Fibroblast of upper back skin (primary cell): ENCODE results near the gene MELTF.

ENCODE experiments used
- DNase-seq: peaks from one replicate; pipeline ENCODE4 v3.0.0-alpha.2; 2013

Gene MELTF

DNA sequence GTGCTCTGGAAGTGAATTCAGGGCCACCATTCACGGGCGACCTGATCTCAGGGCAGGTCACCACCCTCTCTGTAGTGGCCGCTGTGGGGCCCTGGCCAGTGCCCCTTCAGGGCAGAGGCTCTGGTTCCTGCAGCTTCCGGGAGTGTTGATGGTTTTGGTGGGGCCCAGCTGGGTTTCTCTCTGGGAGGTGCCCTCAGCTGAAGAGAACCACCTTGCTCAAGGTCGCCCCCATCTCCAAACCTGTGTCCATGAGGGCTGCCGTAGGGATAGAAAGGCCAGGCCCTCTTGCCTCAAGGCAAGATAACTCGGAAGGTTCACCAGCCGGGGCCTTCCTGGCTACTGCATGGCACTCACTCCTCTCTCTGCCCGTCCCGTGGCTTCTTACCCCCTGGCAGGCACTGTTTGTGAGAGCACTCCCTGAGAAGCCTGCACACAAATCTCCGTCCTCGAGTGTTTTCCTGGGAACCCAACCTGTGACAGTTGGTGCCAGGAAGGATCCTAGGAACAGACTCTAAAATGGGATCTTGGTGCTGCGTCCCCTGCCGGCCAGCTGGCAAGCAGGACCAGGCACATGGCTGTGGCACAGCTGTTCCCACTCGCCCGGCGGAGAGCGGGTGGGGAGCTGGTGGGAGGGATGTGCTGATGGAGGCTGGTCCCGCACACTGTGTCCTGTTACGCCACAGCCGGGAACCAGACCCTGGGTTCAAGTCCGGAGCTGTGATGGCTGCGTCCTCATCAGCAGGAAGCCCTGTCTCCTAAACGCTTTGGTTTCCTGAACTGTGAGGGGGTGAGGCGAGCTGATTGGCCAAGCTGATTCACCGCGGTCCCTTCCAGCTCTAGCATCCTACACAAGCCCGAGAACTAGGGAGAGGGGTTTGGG, 37.8 kb downstream of the MELTF start:
- no peak for DNase-seq

DNA sequence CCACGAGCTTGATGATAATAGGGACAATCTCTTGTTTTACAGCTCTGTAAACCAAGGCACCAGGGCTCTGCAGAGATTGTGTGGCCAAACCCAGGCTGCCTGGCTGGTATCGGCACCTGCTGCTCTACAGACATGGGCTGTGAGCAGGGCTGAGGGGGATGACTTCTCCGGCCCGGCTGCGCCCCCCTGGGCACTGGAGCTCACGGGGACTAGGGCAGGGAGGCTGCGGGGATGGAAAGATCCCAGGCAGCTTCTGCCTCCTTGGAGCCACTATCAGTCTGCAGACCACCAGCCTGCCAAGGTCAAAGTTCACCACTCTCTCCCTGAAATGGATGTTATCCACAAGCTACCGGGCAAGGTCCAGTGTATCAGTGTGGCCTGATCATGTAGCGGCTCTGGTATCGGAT, 39.0 kb downstream of the MELTF start:
- no peak for DNase-seq

DNA sequence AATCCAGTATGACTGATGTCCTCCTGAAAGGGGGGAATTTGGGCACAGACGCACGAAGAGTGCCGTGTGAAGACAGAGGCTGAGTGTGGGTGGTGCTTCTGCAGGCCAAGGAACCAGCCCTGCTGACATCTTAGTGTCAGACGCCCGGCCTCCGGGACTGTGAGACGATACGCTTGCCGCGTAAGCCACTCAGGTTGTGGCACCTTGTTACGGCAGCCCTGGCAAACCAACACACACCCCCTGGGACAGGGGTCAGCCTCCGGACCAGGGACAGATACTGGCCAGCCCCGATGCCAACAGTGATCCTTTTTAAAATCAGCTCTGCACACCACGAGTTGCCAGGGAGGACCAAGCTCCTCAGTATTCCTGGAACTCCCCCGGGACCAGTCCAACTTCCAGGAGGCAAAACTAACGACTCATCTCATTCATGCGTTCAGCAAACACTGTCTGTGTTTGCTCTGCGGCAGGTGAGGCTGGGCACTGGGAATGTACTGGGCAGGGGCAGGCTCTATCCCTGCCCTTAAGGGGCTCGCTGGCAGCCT, 39.8 kb downstream of the MELTF start:
- peak; percentile 9 for DNase-seq

DNA sequence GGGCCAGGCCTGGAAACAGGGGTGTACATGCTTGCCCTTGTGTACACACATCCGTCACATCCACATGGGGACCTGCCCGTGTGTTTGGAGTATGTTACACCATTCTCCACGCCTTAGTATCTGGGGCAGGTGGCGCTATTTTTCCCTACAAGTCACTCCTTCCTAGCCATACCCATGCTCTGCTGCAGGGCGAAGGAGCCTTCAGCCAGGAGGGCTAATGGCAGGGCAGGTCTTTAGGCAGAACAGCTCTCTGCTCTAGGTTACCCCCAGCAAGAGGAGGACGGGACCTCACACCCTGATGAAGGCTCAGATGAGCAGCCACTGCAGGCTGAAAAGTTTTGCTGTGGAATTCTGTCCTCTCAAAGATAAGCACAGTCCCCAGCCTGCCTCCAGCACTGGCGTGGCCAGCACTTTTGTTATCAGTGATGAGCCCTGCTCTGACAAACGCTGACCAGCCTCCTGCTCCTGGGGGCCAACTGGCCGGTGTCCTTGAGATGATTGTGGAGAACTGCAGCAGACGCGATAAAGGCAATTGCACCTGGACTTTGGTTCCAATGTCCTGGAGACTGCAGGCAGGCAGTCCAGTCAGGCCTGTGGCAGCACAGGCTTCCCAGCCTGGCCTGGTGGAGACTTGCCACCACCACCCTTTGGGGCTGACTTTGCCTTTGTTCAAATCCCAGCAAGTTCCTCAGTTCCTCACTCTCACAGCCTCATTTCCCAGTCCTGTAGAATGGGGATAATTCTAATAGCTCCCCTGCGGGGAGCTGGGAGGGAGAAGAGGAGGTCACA, 41.2 kb downstream of the MELTF start:
- no peak for DNase-seq

DNA sequence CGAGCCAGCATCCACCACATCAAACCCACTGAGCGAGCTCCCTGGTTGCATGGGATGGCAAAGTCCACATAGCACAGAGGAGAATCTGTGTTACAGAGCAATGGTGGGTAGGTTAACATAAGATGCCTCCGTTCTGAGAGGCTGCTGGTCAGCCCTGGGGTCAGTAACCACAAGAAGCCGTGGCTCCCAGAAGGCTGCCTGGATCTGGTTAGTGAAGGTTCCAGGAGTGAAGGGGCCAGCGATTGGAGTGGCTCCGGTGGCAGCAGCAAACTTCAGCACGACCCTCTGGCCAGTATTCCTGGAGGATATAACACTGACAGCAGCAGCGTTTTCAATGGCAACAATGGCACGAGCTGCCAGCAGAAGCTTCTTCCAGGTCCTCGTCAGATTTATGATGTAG, 42.6 kb downstream of the MELTF start:
- no peak for DNase-seq

DNA sequence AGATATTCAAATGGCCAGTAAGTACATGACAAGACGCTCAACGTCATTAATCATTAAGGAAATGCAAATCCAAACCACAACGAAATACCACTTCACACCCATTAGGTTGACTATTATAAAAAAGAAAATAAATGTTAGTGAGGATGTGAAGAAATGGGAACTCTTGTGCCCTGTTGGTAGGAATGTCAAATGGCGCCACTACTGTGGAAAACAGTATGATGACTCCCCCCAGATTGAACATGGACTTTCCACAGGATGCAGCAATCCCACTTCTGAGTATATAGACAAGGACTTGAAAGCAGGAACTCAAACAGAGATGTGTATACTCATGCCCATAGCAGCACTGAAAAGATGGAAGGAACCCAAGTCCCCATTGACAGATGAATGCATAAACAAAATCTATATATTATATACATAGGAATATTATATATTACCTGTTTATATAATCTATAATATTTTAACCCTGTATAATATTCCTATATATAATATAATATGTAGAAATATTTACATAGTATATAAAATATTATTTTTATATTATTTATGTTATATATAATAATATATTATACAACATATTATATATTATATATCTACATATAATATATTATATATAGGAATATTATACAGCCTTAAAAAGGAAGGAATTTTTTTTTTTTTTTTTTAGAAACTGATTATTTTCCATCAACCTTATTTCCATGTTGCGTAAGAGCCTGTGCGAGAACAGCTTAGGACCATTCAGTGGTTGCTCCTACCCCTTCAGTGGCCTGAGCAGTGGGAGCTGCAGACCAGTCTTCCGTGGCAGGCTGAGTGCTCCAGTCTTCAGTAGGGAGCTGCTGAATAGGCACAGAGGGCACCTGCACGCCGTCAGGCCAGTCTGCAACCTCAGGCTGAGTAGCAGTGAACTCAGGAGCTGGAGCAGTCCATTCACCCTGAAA, 43.4 kb downstream of the MELTF start:
- DNase-seq: no peak

DNA sequence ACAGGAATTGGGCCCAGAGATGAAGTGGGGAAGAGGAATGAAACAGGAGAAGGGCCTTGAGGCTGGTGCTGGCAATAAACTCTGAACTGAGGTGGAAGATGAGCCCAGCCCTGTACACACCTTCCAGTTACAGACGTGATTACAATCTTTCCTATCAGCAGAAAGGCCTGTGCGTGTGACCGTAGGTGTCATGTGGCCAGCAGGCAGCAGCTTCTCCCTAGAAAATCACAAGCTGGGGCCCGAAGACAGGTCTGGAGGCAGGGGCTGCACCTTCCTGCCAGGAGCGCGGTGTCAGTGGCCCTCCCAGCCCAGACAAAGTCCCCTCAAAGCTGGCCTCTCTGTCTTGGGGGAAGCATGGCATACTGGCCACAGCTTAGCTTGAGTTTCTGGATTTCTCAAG, 44.3 kb downstream of the MELTF start:
- DNase-seq: no peak

DNA sequence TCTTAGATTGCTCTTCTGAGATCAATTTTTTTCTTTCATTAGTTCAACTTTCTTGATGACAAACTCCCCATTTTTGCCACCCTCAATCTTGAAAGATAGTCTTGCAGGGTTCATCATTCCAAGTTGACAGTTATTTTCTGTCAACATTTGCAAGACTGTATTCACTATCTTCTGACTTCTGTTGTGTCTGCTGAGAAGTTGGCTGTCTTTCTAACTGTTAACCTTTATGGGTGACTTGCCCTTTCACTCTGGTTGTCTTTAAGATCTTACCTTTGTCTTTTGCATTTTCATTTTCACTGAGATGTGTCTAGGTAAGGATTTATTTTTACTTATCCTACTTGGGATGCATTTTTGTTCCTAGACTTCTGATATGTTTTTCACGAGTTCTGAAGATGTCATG, 46.4 kb downstream of the MELTF start:
- no peak for DNase-seq

DNA sequence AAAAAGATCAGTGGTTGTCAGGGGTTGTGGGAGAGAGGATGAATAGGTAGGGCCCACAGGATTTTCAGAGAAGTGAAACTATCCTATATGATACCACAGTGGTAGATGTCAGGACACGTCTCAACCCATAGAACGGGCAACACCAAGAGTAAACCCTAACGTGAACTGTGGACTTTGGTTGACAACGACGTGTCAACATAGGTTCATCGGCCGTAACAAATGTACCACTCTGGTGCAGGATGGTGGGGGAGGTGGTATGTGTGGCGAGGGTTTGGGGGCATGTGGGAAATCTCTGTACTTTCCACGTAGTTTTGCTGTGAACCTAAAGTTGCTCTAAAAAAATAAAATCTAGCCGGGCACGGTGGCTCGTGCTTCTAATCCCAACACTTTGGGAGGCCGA, 48.0 kb downstream of the MELTF start:
- no peak for DNase-seq

DNA sequence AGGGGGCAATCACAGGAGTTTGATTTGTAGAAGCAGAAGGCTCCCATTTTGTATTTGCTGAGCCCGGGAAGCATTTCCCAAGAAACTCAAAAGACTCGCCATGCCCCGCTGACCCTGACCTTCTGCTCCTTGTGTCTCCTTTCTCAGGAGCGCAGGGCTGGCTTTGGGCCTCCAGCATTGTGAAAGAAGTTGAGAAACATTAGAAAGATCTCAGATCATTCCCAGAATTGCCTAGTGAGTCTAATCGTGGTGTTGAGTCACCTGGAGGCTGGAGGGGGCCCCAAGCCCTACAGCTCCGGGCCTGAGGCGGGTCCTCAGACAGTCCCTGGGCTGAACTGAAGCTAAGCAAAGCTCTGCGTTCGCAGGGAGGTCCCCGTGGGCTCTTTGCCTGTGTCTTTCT, 50.1 kb downstream of the MELTF start:
- peak; percentile 58 for DNase-seq

DNA sequence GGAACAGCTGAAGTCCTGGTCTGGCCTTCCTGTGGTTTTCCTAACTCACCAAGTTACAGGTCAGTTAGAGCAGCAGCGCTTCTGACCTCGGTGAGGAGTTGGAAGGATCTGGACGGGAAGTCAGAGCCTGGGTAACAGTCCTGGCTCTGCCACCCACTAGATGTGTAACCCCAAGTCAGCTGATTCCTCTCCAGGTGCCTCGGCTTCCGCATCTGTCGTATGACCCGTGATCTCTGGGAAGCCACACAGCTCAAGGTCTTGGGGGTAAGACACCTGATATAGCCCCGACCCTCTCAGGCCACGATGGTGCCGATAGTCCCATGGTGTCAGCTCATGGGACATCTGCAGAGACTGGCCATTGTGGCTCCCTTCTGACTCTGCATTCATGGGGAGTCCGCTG, 52.7 kb downstream of the MELTF start:
- DNase-seq: no peak

DNA sequence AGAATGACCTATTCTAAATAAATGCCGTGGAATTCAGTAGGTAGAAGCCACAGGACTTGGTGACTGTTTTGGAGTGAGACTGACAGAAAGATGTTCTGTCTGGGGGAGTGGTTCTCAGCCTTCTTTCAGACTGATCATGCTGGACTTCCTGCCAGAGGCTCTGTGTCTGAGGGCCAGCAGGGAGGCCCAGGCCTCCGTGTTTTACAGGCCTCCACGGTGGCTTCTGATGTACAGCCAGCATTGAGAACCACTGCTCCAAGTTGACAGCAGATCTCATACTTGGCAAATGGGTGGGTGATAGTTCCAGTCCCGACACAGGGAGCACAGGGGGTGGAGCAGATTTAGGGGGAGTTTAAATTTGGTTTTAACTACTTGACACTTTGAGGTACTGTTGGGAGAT, 54.3 kb downstream of the MELTF start:
- DNase-seq: no peak

DNA sequence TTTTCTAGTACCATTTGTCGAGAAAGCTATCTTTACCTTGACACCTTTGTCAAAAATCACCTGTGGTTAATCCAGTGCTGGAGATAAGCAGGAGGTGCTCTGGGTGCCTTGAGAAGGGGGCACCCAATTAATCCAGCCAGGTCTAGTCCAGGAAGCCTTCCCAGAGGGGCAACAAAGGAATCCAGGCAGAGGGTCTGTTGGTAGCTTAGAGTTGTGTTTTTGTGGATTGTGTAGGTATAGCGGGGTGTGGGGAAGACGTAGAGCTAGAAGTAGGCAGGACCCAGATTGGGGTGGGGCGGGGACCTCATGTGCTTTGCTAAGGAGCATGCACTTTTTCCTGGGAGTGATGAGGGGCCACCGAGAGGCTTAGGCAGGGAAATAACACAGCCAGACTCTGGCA, 55.0 kb downstream of the MELTF start:
- no peak for DNase-seq

DNA sequence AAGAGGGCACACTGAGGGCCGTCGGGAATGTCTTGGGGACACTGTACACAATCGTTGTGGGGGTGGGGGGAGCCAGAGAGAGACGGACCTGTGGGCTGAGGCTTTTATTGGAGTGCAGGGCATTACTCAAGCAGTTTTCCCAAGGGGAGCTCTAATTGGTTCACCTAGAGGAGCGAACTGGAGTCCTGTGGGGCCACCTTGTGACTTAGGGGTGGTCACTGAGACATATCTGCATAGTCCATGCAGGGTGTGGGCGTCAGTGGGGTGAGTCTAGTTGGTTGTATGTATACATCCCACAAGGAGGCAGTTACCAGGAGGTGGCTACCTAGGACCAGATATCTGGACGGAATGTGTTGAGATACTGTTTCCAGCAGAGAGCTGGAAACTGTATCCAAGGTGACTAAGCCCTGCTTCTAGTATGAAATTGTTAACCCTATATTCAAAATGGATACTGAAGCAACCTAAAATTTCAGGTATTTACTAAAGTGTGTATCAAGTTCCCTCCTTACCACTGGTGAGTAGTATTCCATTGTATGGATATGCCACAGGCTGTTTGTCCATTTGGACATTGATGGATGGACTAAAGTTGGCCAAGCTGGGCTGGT, 58.4 kb downstream of the MELTF start:
- no peak for DNase-seq

DNA sequence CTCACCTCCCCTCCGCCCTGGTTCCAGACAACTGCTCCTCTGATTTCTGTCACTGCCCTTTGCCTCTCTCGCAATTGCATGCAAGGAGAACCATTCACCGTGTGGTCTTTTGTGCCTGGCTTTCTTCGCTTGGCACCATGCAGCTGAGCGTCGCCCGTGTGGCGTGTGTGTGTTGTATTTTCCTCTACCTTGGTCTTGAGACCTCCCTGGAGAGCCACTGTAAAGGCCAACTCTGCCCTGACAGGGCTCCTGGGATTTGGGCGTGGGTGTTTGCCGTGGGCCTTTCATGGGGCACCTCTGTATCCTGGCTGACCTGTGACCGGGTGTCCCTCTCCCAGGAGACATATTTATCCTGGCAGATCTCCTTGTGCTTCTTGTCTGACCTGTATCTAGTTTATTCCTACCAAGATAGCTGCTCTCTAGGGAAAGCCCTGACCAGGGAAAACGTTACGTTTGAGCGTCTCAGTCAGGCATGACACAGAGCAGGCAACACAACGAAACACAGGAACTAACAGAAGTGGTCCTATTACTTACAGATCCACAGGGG, 59.0 kb downstream of the MELTF start:
- no peak for DNase-seq

DNA sequence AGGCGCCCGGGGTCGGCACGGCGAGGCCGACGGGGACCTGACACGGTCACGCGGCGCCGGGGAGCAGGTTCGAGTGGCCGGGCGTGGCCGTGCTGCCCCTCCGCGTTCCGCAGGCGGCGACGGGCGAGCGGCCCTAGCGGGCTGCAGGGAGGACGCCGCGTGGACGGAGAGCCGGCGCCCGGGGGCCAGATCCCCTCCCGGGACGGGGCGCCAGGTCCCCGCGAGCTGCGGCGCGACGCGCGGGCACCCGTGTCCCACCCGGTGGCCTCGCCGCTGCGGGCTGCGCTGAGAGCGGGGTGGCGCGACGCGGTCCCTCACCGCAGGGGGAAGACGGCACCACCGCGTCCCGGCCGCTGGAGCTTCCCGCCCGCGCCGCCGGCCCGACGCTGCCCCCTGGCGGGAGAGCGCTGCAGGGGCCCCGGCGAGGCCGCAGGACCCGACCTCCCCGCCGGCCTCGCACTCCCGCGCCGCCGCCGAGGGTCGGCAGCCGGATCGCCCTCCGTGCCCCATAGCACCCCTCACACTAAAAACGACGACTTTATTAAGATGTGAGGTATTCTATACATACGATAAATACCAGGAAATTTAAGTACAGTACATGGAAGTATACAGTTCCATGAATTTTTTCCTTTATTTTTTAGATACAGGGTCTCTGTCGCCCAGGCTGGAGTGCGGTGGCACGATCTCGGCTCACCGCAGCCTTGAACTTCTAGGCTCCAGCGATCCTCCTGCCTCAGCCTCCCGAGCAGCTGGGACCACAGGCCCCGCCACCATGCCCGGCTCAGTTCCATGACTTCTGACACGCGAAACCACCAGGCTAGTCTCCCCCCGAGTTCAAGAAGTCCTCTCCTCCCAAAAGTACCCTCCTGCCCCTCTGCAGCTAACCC, 59.7 kb downstream of the MELTF start:
- peak; percentile 34 for DNase-seq

DNA sequence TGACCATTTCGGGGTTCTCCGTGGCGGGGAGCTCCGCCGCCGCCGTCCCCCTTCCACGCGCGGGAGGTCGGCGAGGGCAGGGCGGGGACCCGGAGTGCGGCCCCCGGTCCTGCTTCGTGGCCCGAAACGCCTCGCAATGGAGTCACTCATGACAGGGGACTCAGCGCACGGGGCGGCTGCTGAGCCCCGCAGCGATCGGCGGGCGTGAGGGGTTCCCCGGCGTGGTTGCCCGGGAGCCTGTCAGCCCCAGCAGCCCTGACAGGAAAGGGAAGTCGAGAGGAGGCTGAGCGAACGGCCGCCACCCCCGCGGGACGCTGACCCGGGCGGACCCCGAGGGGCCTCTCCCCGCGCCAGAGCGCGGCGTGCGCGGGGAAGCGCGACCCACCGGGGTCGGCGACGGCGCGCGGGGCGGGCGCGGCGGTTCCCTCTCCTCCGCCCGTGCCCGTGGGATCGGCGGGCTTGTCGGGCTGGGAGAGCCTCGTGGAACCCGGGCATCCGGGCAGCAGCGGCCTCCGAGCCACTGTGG, 60.4 kb downstream of the MELTF start:
- DNase-seq: no peak

DNA sequence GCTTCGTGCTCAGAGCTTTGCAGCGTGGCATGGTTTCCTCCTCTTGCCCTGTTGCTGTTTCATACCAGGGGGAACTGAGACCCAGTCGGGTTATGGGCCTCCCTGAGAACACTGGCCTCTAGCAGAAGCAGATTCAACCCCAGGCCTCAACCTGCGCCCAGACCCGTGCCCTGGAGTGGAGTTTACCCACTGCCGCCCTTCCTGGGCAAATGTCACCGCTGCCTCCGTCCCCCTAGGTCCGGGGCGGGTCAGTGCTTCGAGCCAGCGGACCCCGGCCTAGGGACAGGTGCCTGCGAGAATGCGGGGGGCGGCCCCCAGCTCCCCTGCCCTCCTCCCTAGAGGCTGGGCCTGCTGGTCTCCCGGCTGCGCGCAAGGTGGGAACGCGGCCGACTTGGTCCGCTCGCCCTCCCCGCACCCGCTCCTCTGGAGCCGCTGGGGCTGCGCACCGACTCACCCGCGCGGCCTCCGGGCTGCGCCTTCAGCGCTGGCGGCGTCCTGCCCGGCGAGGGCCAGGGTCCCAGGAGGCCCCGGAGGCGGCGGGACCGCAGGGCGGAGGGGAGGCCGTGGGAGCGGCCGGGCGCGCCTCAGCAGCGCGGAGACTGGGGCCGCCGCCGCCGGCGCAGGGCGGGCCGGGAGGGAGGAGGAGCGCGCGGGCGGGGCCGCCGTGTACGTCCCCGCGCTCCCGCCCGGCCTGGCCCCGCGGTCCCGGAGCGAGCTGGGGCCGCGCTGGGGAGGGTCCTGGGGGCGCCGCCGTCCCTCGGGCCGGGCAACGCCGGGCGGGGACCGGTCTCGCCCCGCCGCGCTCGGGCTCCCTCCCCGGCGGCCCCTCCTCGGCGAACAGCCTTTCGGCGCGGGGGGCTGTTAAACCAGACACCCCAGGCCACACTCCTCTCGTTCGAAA, 61.1 kb downstream of the MELTF start, which contains the start of gene PIGZ:
Gene PIGZ, minus strand, starts transcription at position 601 of the 901 bp plus-strand sequence. CDS start 16,802 bp downstream, outside the sequence.
- DNase-seq: peak; percentile 8
